Nucleus accumbens (tissue), 56 donors: ENCODE results near the gene MARCOL.

ENCODE experiments used
- DNase-seq, 56 donors: peaks; one replicate each; lab custom pipeline; 2025; lab: John Stamatoyannopoulos, UW

The MARCOL gene

GRCh38 chr5:148238418-148238794, at the start of gene MARCOL:
TSS of gene MARCOL (plus strand) at chr5:148238525. CDS start at chr5:148238598, 73 bp downstream.
- DNase-seq: no peak

DNA sequence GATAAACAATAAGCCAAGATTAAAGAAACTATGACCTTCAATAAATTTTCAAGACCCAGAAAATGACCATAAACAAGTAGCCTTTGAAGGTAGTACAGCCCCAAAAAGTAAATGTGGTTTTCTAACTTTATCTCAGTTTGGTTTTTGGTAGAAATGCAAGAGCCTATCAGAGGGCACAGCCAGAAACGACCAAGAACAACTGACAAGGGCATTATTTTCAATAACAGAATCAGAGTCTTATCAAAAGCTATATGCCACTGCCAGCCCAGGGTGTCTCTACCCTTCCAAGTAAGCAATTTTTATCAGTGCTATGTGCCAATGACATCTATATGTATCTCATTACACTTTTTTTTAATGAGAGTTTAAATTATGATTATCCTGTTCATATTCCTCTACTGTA, 47.3 kb upstream of the MARCOL start:
- DNase-seq: no peak

DNA sequence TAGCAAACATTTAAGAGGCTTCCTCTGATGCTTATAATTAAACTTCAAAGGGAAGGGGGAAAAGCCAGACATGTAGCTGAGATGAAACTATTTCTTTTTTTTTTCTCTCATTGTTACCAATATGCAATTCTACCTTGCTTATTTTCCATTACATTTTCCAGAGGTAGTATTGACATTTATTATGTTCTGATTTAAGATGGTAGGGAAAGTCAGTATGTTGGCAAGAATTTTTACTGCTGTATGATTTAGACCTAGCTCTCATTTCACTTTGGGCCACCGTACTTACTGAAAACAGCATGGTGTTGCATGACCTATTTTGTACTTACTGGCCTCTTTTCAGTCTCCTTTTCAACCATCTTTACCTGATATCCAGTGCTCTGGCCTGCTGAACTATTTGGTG, 45.1 kb upstream of the MARCOL start:
- DNase-seq: no peak

- no peak for DNase-seq
Measured at GRCh38 chr5:148201151-148201550, 37.2 kb upstream of the MARCOL start.

GRCh38 chr5:148202531-148203203, 35.7 kb upstream of the MARCOL start, which contains the start of gene SPINK6:
TSS of gene SPINK6 (plus strand) at chr5:148203042. CDS start at chr5:148203097, 55 bp downstream.
- DNase-seq: no peak

GRCh38 chr5:148205044-148205806, 33.1 kb upstream of the MARCOL start:
- no peak for DNase-seq

GRCh38 chr5:148205865-148206264, 32.5 kb upstream of the MARCOL start:
- no peak for DNase-seq

GRCh38 chr5:148206620-148207019, 31.7 kb upstream of the MARCOL start:
- no peak for DNase-seq

- no peak for DNase-seq
Measured at GRCh38 chr5:148208226-148208625, 30.1 kb upstream of the MARCOL start.

DNA sequence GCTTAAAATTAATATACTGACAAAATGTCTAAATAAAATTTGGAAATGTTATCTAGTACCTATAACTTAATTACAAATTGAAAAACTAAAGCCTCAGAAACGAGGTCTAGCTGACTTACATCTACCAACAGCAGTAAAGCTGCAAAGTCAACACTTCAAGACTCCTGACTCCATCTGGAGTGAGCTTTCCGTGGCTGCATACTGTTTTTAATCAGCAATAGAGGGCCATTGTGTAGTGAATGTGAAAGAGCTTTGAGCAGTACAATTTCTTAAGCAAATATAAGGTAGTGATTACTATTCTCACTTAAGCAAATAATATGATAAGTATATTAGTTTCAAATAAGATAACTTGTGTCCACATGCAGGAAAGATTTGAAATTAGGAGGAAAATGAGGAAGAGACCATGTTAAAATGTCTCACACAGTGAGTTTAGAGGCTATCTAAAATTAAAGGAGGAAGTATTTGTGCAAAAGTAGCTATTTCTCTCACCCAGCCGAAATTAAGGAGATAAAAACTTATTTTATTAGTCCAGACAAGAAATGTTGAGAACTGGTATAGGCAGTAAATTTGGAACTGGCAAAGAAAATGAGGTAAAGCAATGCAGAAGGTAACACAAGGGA, 29.1 kb upstream of the MARCOL start:
- no peak for DNase-seq

GRCh38 chr5:148214665-148215185, 23.6 kb upstream of the MARCOL start:
- no peak for DNase-seq

DNA sequence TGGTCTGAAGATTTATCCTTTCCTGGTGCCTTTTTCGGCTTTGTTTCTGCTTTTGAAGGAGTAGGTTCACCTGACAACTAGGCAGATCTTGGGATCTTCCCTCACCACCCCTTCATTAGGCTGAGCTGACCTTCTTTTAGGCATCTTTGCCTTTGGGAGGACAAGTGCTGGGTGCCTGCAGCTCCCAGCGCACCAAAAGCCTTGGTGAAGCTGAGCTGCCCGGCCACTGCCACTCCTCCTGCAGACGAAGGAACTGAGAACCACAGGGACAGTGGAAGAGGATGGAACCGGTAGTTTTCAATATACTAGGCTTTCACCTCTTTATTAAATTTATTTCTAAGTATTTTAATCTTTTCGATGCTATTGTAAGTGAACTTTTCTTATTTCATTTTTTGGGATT, 16.8 kb upstream of the MARCOL start:
- DNase-seq: no peak

DNA sequence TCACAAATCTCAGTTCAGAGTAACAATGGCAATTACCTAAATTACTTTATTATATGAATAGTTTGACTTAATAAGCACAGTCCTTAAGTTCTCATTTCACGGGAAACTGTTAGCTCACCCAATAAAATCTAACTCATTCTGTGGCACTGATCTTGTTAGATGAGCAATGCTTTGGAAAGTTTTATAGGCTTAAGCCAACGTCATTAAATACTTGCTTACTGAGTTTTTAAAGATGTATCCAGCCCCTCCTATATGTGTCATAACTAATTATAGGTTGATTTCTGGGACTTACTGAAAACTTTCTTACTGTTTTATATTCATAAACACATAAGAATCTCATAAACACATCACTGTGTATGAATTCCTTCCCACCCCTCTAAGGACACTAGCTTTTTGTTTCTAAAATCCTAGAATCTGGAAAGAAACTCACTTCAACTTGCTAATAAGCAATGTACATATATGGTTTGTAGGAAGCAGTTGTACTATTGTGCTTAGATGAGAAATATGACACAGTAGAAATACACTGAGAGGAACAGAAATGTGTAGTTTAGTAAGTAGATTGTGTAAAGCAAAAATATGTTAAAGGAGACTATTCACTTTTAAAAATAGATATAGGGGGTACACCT, 14.1 kb upstream of the MARCOL start:
- no peak for DNase-seq

GRCh38 chr5:148228392-148228984, 9.8 kb upstream of the MARCOL start:
- no peak for DNase-seq

GRCh38 chr5:148229840-148230239, 8.5 kb upstream of the MARCOL start:
- DNase-seq: no peak

DNA sequence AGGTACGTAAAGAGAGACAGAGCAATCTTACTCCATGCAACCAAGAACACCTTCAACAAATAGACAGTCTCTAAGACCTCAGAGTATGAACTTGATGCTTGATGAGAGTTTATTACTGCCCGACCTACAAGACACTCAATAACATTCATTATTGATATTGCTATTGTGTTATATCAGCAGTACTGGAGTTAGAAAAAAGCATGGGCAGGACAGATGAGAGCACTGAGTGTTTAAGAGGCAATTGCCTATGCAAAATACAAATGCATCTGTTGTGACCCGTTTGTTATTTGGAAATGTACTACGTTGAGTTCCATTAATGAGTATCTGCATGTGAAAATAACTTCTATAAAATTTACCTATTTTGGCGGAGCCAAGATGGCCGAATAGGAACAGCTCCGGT, 8.1 kb upstream of the MARCOL start:
- DNase-seq: no peak

DNA sequence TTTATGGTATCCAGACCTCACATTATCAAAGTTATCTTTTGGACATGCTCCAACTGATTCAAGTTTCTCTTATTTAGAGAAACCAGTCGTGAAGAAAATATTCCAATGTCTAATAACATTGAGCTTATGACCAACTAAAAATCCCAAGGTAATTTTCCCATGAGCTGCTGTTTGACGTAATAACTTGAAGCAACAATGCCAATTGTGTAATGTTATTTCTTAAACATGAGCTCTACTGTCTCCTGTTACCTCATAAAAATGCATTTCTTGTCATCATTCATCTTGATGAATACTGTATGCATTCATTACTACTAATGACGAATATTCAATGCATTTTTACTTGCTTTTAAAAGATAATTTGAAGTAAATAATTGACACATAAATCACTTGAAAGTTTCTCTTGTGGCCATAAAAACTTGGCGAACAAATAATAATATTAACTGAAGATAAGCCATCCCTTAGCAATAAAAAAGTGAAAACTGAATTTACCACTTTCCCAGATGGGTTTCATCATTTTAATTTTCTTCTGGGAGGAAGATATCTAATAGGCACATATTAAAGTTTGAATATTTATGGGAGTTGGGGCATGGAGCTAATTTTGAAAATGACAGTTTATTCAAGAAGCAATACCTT, 424 bp upstream of the MARCOL start:
- no peak for DNase-seq

- no peak for DNase-seq
Measured at GRCh38 chr5:148248894-148249293, 10.6 kb downstream of the MARCOL start.

- no peak for DNase-seq
Measured at GRCh38 chr5:148255456-148255855, 17.1 kb downstream of the MARCOL start.

- no peak for DNase-seq
Measured at GRCh38 chr5:148259288-148259687, 21.0 kb downstream of the MARCOL start.
